T-helper 1 cell treated with Interleukin-12 subunit alpha and Interleukin-12 subunit beta and Interleukin-4 antibody, amounts not matched to agents 30 ng/mL and 1 ng/mL, for 36 hours (primary cell): ENCODE results near the gene FBXL13. TPM values are rescaled to one million over a fixed set of nuclear protein-coding genes. Genes with fewer than 3 reads are reported as not detected.
"Not testable (repeated sequence)": the region's sequence is repeated elsewhere in the genome, so short reads cannot be mapped to it uniquely, and the experiment has no call there.

ENCODE experiments used
- intact Hi-C: fragments of 100-400 bp; cut with micrococcal nuclease; formaldehyde crosslinking; loops from one replicate; pipeline ENCODE4 v1.15.1; 2024
- total RNA-seq: library from RNA; stranded (reverse); gene quantifications from 2 replicates; pipeline ENCODE4 v1.2.3, GENCODE V29; 2022

FBXL13 gene
- total RNA-seq, 1 donor from 2014 or later: 0.29 TPM

- intact Hi-C loops: no loop called here
Observed at GRCh38 chr7:102866535-102867215, 207.9 kb downstream of the FBXL13 start.

GRCh38 chr7:102864958-102865357, 209.6 kb downstream of the FBXL13 start:
- intact Hi-C loops: no loop called here

GRCh38 chr7:102860351-102860811, 214.2 kb downstream of the FBXL13 start:
- intact Hi-C loops: no loop called here

- intact Hi-C loops: no loop called here
Observed at GRCh38 chr7:102859799-102860125, 214.8 kb downstream of the FBXL13 start.

- intact Hi-C loops: no loop called here
Observed at GRCh38 chr7:102859084-102859798, 215.4 kb downstream of the FBXL13 start.

- intact Hi-C loops: no loop called here
Observed at GRCh38 chr7:102856036-102856435, 218.6 kb downstream of the FBXL13 start.

- intact Hi-C loops: no loop called here
Observed at GRCh38 chr7:102849538-102849937, 225.1 kb downstream of the FBXL13 start.

GRCh38 chr7:102849079-102849478, 225.5 kb downstream of the FBXL13 start:
- intact Hi-C loops: no loop called here

- intact Hi-C loops: no loop called here
Observed at GRCh38 chr7:102845346-102845745, 229.2 kb downstream of the FBXL13 start.

GRCh38 chr7:102843850-102844249, 230.7 kb downstream of the FBXL13 start:
- intact Hi-C loops: no loop called here

- intact Hi-C loops: no loop called here
Observed at GRCh38 chr7:102842284-102842683, 232.3 kb downstream of the FBXL13 start.

GRCh38 chr7:102841290-102841689, 233.3 kb downstream of the FBXL13 start:
- intact Hi-C loops: no loop called here

GRCh38 chr7:102840404-102840803, 234.2 kb downstream of the FBXL13 start:
- intact Hi-C loops: no loop called here

GRCh38 chr7:102838572-102839101, 236.0 kb downstream of the FBXL13 start:
- intact Hi-C loops: not testable (repeated sequence)

- intact Hi-C loops: no loop called here
Observed at GRCh38 chr7:102837802-102838201, 236.8 kb downstream of the FBXL13 start.

- intact Hi-C loops: no loop called here
Observed at GRCh38 chr7:102836977-102837376, 237.6 kb downstream of the FBXL13 start.

GRCh38 chr7:102836191-102836919, 238.2 kb downstream of the FBXL13 start:
- intact Hi-C loops: no loop called here

GRCh38 chr7:102834999-102835398, 239.6 kb downstream of the FBXL13 start:
- intact Hi-C loops: loop anchor here (1.0 kb wide), 1 partner anchor 39 kb away; no protein-coding TSS in a partner anchor

- intact Hi-C loops: no loop called here
Observed at GRCh38 chr7:102834466-102834865, 240.1 kb downstream of the FBXL13 start.

GRCh38 chr7:102833343-102833742, 241.3 kb downstream of the FBXL13 start:
- intact Hi-C loops: no loop called here

GRCh38 chr7:102832674-102833073, 241.9 kb downstream of the FBXL13 start:
- intact Hi-C loops: no loop called here

GRCh38 chr7:102830197-102830596, 244.4 kb downstream of the FBXL13 start:
- intact Hi-C loops: no loop called here
